ENCODE measurements around the gene LIPI. TPM values are rescaled to one million over a fixed set of nuclear protein-coding genes. Genes with fewer than 3 reads are reported as not detected.

LIPI gene
- total and polyA plus RNA-seq, 2 donors from 2014 or later, result not detected

- Histone ChIP-seq H3K36me3 (ENCODE audit: control insufficient read depth in 2 of 3, insufficient read depth in 3 of 3, low read length in 3 of 3) (no peaks in the 10 kb centered on the region), H3K27ac (ENCODE audit: low read depth in 2 of 2, low read length in 2 of 2) (no peak overlapping the region), H3K4me3 (ENCODE audit: low read length in 3 of 3) (no peak overlapping the region), H3K9me3 (ENCODE audit: control insufficient read depth in 2 of 3, insufficient read depth in 1 of 3, low read length in 3 of 3) (no peaks in the 10 kb centered on the region), H3K27me3 (ENCODE audit: control insufficient read depth, insufficient read depth, low read length) (no peaks in the 10 kb centered on the region), H3K9ac (ENCODE audit: low read length in 3 of 3) (no peak overlapping the region), H3K4me1 (ENCODE audit: control insufficient read depth in 2 of 3, insufficient read depth in 2 of 3, low read depth in 1 of 3, low read length in 3 of 3) (no peaks in the 10 kb centered on the region)
- intact Hi-C loops (cut with DNase I), result no loop called here
- TF ChIP-seq, protein P1, sequence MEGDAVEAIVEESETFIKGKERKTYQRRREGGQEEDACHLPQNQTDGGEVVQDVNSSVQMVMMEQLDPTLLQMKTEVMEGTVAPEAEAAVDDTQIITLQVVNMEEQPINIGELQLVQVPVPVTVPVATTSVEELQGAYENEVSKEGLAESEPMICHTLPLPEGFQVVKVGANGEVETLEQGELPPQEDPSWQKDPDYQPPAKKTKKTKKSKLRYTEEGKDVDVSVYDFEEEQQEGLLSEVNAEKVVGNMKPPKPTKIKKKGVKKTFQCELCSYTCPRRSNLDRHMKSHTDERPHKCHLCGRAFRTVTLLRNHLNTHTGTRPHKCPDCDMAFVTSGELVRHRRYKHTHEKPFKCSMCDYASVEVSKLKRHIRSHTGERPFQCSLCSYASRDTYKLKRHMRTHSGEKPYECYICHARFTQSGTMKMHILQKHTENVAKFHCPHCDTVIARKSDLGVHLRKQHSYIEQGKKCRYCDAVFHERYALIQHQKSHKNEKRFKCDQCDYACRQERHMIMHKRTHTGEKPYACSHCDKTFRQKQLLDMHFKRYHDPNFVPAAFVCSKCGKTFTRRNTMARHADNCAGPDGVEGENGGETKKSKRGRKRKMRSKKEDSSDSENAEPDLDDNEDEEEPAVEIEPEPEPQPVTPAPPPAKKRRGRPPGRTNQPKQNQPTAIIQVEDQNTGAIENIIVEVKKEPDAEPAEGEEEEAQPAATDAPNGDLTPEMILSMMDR (IDR thresholded peaks at IDR 0.05; ENCODE audit: borderline replicate concordance, extremely low read depth, insufficient read depth), result no peak
- DNase-seq, result no peak
- FAIRE-seq, result no peak
These were observed 130.0 kb downstream of the LIPI start for GRCh38 chr21:14080764-14081096.

- no peaks in the 10 kb centered on the region for H3K27me3 ChIP-seq (ENCODE audit: control insufficient read depth, insufficient read depth, low read length)
- DNase-seq, result no peak
- intact Hi-C loops (cut with DNase I), result no loop called here
These were observed 130.6 kb downstream of the LIPI start for GRCh38 chr21:14080040-14080763.

DNA sequence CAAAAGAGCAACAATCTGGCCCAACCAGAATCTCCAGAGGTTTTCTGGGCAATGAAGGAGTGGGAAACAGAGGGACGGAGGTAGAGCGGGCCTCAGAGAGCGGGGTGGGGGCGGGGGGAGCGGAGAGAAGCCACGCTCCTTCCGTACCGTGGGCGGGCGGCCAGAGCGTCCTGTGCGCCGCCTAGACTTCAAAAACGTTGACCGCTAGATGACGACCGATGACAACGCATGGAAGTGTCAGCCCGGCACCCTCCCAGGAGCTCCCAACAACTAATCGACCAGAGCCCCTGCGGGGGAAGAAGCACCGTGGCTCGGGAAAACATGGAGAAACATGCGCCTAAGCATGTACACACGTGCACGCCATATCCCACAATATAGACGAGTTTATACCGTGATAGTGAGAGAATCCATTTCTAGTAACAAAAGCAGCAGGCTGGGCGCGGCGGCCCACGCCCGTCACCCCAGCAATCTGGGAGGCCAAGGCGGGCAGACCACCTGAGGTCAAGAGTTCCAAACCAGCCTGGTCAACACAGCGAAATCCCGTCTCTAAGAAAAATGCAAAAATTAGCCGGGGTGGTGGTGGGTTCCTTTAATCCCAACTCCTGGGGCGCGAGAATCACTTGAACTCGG is 131.9 kb downstream of the LIPI start:
- no peaks in the 10 kb centered on the region for H3K4me1 ChIP-seq (ENCODE audit: control insufficient read depth in 2 of 3, insufficient read depth in 2 of 3, low read depth in 1 of 3, low read length in 3 of 3)
- FAIRE-seq (no peak), DNase-seq (no peak)
- no peak overlapping the region for H3K4me3 ChIP-seq (ENCODE audit: low read length in 3 of 3)
- TF ChIP-seq, protein P1 (IDR thresholded peaks at IDR 0.05; ENCODE audit: borderline replicate concordance, extremely low read depth, insufficient read depth), result no peak
- no peak overlapping the region for H3K27ac ChIP-seq (ENCODE audit: low read depth in 2 of 2, low read length in 2 of 2)
- H3K36me3 ChIP-seq (ENCODE audit: control insufficient read depth in 2 of 3, insufficient read depth in 3 of 3, low read length in 3 of 3), result no peaks in the 10 kb centered on the region
- no peaks in the 10 kb centered on the region for H3K27me3 ChIP-seq (ENCODE audit: control insufficient read depth, insufficient read depth, low read length)
- H3K9me3 ChIP-seq (ENCODE audit: control insufficient read depth in 2 of 3, insufficient read depth in 1 of 3, low read length in 3 of 3), result no peaks in the 10 kb centered on the region
- intact Hi-C loops (cut with DNase I), result no loop called here
- no peak overlapping the region for H3K9ac ChIP-seq (ENCODE audit: low read length in 3 of 3)

More at GRCh38 chr21:14080040-14080763, 130.6 kb downstream of the LIPI start:
- no peak for FAIRE-seq
- no peak overlapping the region for H3K4me3 ChIP-seq (ENCODE audit: low read length in 3 of 3)
- no peak overlapping the region for H3K9ac ChIP-seq (ENCODE audit: low read length in 3 of 3)
- no peaks in the 10 kb centered on the region for H3K9me3 ChIP-seq (ENCODE audit: control insufficient read depth in 2 of 3, insufficient read depth in 1 of 3, low read length in 3 of 3)
- H3K36me3 ChIP-seq (ENCODE audit: control insufficient read depth in 2 of 3, insufficient read depth in 3 of 3, low read length in 3 of 3), result no peaks in the 10 kb centered on the region
- H3K27ac ChIP-seq (ENCODE audit: low read depth in 2 of 2, low read length in 2 of 2), result no peak overlapping the region
- TF ChIP-seq, protein P1 (IDR thresholded peaks at IDR 0.05; ENCODE audit: borderline replicate concordance, extremely low read depth, insufficient read depth), result no peak
- H3K4me1 ChIP-seq (ENCODE audit: control insufficient read depth in 2 of 3, insufficient read depth in 2 of 3, low read depth in 1 of 3, low read length in 3 of 3), result no peaks in the 10 kb centered on the region

Data from kidney (tissue), 14 donors.